ENCODE data around the gene CITED4. TPM values are rescaled to one million over a fixed set of nuclear protein-coding genes. Genes with fewer than 3 reads are reported as not detected.

Gene CITED4
- total RNA-seq, 1 donor from 2014 or later = 4.7 TPM

DNA sequence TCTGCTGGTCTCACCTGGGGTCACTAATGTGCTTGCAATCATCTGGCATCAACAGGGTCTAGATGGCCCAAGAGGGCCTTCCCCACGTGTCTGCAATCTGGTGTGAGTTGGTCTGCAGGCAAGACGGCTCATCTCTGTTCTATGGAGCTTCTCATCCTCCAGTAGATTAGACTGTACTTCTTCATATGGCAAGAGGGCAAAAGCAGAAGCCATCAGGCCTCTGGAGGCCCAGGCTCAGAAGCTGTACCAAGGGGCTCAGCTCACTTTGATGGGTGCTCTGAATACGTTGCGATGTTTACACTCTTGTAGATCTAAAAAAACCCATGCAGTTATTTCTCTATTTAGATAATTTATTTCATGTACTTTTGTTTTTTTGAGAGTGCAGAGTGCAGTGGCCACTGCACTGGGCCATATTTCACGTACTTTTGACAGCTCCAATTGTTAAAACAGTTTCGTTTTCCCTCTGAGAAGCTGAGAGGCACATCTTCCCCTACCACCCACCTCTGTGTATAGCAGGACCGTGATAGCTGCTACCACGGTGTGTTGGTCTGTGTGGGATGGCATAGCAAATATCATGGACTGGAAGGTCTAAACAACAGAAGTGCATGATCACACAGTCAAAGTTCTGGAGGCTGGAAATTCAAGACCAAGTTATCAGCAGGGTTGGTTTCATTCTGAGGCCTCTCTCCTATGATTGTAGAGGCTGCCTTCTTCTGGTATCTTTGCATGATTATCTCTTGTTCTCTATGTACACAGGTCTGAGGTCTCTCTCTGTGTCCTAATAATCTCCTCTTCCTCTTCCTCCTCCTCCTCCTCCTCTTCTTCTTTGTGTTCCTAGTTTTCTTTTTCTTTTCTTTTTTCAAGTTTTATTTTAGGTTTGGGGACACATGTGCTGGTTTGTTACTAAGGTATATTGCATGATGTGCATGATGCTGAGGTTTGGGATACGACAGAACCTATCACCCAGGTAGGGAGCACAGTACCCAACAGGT is 17.0 kb downstream of the CITED4 start:
- FAIRE-seq = no peak

GRCh38 chr1:40844079-40844478 is 18.1 kb downstream of the CITED4 start:
- no peaks in the 10 kb centered on the region for H3K36me3 ChIP-seq (ENCODE audit: control insufficient read depth, insufficient read depth, low read length)
- TF ChIP-seq, protein P1, sequence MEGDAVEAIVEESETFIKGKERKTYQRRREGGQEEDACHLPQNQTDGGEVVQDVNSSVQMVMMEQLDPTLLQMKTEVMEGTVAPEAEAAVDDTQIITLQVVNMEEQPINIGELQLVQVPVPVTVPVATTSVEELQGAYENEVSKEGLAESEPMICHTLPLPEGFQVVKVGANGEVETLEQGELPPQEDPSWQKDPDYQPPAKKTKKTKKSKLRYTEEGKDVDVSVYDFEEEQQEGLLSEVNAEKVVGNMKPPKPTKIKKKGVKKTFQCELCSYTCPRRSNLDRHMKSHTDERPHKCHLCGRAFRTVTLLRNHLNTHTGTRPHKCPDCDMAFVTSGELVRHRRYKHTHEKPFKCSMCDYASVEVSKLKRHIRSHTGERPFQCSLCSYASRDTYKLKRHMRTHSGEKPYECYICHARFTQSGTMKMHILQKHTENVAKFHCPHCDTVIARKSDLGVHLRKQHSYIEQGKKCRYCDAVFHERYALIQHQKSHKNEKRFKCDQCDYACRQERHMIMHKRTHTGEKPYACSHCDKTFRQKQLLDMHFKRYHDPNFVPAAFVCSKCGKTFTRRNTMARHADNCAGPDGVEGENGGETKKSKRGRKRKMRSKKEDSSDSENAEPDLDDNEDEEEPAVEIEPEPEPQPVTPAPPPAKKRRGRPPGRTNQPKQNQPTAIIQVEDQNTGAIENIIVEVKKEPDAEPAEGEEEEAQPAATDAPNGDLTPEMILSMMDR (IDR thresholded peaks at IDR 0.05; ENCODE audit: insufficient read depth, low read length, severe bottlenecking) = no peak
- FAIRE-seq = no peak
- DNase-seq (ENCODE audit: low read depth) = no peak
- no peaks in the 10 kb centered on the region for H3K27me3 ChIP-seq (ENCODE audit: control insufficient read depth, insufficient read depth, low read length)
- no peak overlapping the region for H3K4me3 ChIP-seq (ENCODE audit: low read depth, low read length)

More for the DNA sequence above, 17.0 kb downstream of the CITED4 start:
- Histone ChIP-seq H3K27me3 (ENCODE audit: control insufficient read depth, insufficient read depth, low read length) (no peaks in the 10 kb centered on the region), H3K36me3 (ENCODE audit: control insufficient read depth, insufficient read depth, low read length) (no peaks in the 10 kb centered on the region), H3K4me3 (ENCODE audit: low read depth, low read length) (no peak overlapping the region)
- TF ChIP-seq, protein P1 (IDR thresholded peaks at IDR 0.05; ENCODE audit: insufficient read depth, low read length, severe bottlenecking) = no peak
- DNase-seq (ENCODE audit: low read depth) = no peak

- DNase-seq (ENCODE audit: low read depth) (no peak), FAIRE-seq (no peak)
- no peaks in the 10 kb centered on the region for H3K27me3 ChIP-seq (ENCODE audit: control insufficient read depth, insufficient read depth, low read length)
- H3K36me3 ChIP-seq (ENCODE audit: control insufficient read depth, insufficient read depth, low read length) = no peaks in the 10 kb centered on the region
- H3K4me3 ChIP-seq (ENCODE audit: low read depth, low read length) = no peak overlapping the region
- TF ChIP-seq, protein P1 (IDR thresholded peaks at IDR 0.05; ENCODE audit: insufficient read depth, low read length, severe bottlenecking) = no peak
These were observed 19.5 kb downstream of the CITED4 start for GRCh38 chr1:40842691-40843090.

GRCh38 chr1:40842207-40842606 is 20.0 kb downstream of the CITED4 start:
- H3K36me3 ChIP-seq (ENCODE audit: control insufficient read depth, insufficient read depth, low read length) = no peaks in the 10 kb centered on the region
- no peaks in the 10 kb centered on the region for H3K27me3 ChIP-seq (ENCODE audit: control insufficient read depth, insufficient read depth, low read length)
- FAIRE-seq = no peak
- H3K4me3 ChIP-seq (ENCODE audit: low read depth, low read length) = no peak overlapping the region
- TF ChIP-seq, protein P1 (IDR thresholded peaks at IDR 0.05; ENCODE audit: insufficient read depth, low read length, severe bottlenecking) = no peak
- DNase-seq (ENCODE audit: low read depth) = no peak

DNA sequence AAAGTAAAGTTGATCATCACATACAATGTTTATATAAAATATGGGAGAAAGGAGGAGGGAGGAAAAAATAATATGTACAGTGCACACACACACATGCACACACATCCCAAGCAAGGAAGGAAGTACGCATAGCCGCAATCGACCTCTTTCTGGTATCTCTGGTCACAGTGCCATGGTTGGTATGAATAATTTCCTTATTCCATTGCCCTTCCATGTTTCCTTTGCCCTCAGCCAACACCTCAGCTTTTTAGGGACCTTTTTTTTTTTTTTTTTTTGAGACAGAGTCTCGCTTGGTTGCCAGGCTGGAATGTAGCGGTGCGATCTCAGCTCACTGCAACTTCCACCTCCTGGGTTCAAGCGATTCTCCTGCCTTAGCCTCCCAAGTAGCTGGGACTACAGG is 20.6 kb downstream of the CITED4 start:
- FAIRE-seq (no peak), DNase-seq (ENCODE audit: low read depth) (no peak)
- no peak overlapping the region for H3K4me3 ChIP-seq (ENCODE audit: low read depth, low read length)
- H3K36me3 ChIP-seq (ENCODE audit: control insufficient read depth, insufficient read depth, low read length) = no peaks in the 10 kb centered on the region
- H3K27me3 ChIP-seq (ENCODE audit: control insufficient read depth, insufficient read depth, low read length) = no peaks in the 10 kb centered on the region
- TF ChIP-seq, protein P1 (IDR thresholded peaks at IDR 0.05; ENCODE audit: insufficient read depth, low read length, severe bottlenecking) = no peak

All from bronchial epithelial cell (primary cell).